CD4-positive, alpha-beta T cell treated with Interleukin-1 beta for 1 hour (primary cell): ENCODE data around the gene VWDE.
A peak's percentile ranks its signal among the peaks of the same experiment; 100 is the strongest.
"Not testable (repeated sequence)": the region's sequence is repeated elsewhere in the genome, so short reads cannot be mapped to it uniquely, and the experiment has no call there.

Experiments
- DNase-seq, 2 donors: peaks; one replicate each; pipeline ENCODE4 v3.0.0-alpha.2; 2020 to 2022

The VWDE gene

DNA sequence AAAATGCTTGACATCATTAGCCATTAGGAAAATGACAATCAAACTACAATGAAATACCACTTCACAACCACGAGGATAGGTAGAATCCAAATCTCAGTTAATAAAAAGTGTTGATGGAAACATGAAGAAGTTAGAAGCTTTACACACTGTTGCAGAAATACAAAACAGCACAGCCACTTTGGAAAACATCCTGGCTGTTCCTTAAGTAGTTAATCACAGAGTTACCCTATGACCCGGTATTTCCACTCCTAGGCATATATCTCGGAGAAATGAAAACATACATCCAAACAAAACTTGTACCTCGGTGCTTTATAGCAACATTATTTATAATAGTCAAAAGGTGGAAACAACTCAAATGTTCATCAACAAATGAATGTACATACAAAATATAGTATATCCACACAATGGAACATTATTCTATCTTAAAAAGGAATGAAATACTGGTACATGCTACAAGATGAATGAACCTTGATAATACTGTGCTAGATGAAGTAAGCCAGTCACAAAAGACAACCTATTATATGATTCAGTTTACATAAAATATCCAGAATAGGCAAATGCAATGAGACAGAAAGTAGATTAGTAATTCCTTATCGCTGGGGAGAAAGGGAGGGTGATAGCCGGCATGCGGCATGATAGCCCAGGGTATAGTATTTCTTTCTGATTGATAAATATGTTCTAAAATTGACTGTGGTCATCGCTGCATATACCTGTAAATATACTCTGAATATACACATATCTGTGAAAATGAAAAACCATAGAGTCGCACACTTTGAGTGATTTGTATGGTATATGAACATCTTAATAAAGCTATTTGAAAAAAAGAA is 1.9 kb downstream of the VWDE start:
- no peak for DNase-seq

DNA sequence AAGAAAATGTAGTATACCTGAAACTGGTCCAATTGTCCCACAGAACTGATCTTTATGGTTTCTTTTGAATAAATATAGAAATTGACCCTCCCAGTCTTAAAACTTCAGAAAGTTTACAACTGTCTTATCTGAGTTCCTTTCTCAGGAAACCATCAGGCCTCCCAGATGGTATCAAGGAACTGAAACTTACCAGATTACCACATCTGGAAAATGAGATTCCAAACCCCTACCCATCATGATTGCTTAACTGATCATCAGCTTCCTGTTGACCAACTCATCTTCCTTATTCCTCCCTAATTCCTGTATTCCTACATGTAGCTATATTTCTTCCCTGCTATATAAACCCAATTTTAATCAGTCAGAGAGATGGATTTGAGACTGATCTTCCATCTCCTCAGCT is 5.5 kb downstream of the VWDE start:
- DNase-seq, result no peak

DNA sequence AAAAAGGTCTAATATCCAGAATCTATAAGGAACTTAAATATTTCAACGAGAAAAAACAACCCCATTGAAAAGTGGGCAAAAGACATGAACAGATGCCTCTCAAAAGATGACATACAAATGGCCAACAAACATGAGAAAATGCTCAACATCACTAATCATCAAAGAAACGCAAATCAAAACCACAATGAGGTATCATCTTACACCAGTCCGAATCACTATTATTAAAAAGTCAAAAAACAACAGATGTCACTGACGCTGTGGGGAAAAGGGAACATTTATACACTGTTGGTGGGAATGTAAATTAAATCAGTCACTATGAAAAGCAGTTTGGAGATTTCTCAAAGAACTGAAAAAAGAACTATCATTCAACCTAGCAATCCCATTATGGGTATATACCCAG is 6.0 kb downstream of the VWDE start:
- no peak for DNase-seq

DNA sequence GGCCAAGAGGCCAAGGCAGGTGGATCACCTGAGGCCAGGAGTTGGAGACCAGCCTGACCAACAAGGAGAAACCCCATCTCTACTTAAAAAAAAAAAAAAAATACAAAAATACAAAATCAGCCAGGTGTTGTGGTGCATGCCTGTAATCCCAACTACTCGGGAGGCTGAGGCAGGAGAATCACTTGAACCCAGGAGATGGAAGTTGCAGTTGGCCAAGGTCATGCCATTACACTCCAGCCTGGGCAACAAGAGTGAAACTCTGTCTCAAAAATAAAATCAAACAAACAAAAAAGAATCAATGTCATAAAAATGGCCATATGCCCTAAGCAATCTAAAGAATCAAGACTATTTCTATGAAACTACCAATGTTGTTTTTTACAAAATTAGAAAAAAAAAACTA is 7.0 kb downstream of the VWDE start:
- DNase-seq, result not testable (repeated sequence)

DNA sequence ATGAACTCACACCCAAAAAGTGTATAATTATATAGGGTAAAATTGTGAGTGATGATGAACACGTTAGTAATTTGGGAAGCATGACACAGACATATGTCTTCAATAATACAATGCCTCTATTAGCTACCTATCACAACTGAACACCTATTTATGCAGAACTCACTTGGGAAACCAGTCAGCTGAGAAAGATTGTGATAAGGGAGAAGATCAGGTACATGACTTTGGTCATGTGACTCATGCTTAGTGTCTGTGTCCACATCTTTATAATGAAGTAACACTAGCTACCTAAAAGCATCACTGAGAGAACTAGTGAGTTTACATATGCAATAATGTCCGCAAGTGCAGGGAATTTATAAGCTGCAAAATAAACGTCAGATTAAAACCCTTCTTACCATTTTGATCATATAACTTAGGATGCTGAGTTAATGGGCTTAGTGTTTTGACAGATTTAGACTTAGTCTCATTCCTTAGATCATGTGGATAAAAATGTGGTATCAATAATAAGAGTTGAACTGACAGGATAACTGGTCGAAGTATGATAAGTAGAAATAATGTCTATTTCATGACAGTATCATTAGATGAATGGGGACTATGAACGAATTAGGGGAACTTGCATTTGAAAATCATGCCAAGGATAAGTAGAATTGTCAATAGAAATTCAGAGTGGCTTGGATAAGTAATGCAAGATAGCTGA is 11.6 kb downstream of the VWDE start:
- DNase-seq, result no peak

DNA sequence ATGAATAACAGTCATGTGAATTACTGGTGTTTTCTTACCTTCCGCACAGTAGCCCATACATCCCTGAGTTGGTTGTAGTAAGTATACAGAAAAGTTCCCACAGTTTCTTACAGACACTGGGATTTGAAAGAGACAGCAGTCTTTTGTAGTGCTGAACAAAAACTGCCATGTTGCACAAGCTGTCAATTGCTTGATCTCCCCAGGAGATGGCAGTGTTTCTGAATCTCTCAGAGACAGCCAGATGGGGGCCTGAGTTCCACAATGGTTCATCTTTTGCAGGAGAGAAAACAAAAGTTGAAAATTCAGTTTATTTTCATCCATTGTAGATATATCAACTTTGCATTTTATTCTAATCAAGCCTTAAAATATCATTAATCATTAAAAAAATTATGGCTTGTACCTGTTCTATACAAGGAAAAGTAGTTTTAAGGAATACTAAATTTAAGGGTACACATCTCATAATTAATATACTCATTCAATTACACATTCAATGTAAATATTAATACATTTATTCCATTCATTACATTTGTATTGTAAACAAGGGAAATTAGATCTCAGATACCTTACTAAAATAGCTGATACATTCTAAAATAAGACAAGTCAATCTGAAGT is 14.5 kb downstream of the VWDE start:
- peak; percentile 12 to 37 for DNase-seq

DNA sequence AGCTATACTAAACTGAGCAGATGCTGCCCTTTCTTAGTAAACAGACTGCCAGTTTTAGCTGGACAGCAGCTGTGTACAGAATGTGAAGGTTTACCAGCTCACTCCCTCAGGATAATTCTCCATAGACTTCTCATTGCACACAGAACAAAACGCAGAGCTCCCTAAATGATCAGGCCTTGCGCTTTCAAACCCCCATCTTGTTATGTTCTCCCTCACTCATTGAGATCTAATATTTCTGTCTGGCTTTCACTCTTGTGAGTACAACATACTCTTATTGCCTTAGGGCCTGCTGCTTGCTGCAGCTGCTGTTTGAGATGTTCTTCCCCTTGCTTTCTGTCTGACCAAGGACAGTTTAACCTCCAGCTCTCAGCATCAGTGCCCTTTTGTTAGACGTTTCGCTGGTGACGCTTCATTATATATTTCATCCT is 17.3 kb downstream of the VWDE start:
- no peak for DNase-seq

DNA sequence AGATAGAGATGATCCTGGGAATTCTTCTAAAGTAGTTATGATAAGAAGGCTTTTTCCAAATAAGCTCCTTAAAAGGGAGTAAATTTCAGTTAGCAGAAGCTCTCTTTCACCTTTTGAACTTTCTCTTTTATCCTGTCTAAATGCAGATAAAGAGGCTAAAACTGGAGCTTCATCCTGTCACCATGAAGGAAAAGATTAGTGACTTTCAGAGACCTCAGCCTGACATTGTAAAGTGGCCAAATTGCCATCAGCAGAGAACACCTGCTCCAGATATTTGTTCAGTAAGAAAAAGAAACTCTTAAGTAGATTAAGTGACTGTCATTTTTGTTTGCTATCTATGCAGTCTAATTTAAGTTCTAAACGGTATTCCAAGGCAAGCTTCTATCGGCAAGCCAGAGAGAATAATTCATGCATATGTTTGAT is 18.3 kb downstream of the VWDE start:
- no peak for DNase-seq

DNA sequence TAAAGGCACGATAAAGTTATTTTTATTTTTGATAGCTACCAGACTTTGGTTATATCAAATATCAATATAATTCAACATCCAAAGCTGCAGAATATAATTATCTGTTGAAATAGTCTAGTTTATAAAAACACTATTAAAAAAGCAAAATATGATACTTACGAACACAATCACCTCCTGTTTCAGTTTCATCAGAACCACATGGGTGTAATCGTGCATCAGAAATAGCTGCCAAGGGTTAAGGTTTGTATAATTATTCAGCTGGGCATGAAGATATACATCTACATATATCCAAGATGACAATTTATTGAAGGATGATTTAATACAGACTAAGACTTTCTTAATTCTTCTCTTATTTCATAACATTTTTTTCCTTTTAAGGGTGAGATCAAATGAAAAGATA is 20.3 kb downstream of the VWDE start:
- DNase-seq, result no peak

DNA sequence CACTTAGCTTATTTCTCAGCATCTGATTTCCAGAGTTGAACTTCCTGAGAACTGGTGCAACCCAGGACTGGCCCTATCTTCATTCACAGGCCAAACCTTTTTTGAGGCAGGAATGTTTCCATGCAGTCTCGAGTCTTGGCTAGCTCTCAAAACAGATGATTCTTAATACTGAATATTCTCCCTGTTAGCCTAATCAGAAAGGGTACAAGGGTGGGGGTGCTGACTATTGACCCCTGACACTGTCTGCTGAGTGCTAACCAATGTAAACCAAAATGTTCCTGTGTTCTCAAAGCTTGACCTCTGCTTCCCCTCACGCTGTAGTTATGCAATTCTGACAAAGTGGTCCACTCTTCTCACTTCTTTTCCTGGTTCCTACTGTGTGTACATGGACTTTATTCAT is 25.3 kb downstream of the VWDE start:
- no peak for DNase-seq

DNA sequence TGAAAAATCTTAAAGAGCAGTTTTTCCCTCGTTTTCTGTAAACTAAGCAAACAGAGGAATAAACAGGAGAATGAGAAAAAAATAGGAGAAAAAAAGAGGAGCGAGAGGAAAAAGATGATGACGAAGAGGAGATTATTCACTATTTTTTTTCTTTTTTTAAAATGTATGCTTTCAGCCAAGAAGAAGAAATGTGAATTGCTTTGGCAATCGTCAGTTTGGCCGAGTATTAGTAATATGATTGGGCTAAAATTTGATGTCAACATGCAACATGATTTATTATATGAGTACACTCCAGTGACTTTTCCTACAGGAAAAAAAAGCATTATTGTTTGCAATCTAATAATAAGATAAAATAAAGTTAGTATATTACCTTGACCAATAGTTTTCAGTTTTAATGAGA is 26.3 kb downstream of the VWDE start:
- DNase-seq, result no peak

DNA sequence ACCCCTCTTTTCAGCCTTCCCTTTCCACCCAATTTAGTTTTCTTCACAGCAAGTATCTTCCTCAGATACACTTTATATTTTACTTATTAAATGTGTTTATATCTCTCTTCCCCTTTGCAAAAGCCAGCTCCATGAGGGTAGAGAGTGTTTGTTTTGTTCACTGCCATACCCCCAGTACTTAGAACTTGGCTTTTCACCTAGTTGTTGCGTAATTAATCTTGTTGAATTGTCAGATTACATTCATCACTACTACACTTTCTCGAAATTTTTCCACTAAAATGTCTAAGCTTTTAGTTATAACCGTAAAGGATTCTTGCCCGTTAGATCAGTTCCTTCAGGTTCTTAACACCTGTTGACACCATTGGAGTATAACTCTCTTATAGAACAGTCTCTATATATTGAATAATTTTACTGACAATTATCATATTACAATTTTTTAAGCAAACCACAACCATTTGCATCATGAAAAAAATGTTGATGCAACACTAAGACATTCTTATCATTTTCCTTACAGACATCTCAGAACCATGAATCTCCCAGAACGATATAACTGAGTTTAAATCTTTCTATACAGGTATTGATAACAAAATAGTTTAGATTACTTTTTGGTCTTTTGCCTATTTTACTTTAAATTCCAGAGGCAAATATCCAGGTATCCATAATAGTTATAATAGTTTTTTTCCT is 29.9 kb downstream of the VWDE start:
- no peak for DNase-seq

DNA sequence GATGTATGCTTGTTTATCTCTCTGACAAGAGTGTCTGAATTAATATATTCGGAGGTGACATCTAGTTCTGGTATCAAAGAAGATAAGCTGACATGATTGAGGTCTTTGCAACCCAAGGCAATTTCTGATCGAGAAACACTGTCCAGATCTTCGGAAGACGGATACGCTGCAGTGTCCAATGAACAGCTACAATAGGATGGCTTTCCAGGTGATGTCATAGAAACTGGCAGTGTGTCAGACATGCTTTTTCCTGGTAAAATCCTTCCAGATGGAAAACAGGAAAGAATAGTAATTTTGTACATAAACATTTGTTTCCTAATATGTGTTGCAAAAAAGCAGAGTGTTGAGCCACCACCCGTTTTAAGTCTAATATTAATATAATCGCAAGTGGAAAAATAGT is 33.4 kb downstream of the VWDE start:
- no peak for DNase-seq

DNA sequence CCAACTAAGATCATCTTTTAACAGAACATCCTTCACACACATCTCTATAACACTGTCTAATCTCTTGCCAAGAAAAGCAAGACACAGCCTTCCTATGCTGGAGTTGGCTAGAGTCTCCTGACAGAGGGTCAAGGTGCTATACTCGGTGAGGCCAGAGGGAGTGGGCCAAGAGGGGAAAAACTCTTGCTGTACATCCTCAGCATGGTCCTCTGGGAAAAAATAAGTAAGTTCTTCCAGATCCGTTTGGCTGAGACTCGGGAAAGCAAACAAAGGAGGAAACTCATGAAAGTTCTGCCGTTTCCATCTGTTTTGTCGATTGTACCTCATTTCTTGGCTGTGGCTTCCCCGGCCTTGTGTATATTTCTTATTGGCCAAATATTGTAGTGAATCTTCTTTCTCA is 33.9 kb downstream of the VWDE start:
- no peak for DNase-seq

DNA sequence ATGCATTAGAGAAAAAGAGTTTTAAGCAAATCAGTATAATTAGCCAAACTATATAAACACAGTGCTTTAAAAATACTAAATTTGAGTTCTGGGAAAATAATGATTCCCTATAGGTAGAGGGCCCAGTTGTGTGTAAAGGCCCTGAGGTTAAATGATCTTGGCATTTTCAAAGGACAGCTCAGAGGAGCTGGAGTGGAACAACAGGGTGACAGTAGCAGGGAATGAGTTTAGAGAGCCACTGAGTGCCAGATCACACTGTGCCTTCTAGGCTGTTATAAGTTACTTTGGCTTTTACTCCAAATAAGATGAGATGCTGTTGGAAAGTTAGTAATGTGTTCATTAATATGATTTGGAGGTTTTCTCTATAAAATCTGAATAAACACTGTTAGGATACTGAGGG is 34.6 kb downstream of the VWDE start:
- DNase-seq, result no peak

DNA sequence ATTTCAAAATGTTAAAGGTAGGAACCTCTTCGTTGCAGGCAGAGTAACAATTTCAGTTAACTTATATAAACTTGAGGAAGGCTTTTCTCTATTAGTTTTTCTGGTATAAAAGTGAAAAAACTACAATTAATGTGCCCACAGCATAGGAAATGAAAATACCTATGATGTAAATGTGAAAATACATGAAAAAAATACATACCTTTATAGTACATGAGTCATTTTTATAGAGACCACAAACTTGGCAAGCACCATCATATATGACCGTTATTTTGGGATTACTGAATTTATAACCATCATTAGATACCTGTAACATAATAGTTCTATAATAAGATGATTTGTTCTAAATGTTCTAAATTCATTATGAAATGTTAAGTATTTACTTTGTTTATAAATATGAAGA is 42.7 kb downstream of the VWDE start:
- no peak for DNase-seq

DNA sequence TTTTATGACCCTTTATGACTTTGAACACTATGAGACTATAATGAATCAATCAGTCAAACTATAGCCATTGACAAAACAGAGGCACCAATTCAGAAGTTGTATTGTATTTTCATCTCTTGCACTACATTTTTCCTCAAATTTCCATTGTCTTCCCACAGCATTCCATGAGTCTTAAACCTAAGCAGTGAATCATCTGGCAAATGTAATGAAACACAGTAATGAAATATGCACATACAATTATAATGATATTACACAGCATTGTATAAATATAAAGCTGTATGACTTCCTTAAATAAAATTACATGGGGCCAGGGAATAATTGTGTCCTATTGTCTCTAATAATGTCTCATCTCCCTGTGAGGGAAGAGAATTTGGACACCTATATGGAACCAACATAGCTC is 45.0 kb downstream of the VWDE start:
- no peak for DNase-seq

DNA sequence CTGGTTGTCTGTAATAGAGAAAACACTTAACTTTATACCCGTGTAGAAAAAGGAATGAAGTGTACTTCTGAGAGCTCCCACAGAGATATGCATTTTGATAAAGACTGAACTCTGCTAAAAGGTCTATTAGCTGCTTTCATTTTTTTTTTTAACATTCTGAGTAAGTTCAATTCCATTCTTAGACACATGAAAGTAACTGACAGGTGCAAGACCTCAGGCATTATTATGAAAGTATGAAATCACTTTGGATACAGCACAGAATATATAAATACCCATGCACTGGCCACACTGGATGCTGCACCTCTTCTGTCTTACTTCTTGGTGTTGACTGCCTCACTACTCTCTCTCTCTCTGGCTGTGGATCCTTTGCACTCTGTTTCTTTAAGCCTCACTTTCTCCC is 46.2 kb downstream of the VWDE start:
- no peak for DNase-seq

DNA sequence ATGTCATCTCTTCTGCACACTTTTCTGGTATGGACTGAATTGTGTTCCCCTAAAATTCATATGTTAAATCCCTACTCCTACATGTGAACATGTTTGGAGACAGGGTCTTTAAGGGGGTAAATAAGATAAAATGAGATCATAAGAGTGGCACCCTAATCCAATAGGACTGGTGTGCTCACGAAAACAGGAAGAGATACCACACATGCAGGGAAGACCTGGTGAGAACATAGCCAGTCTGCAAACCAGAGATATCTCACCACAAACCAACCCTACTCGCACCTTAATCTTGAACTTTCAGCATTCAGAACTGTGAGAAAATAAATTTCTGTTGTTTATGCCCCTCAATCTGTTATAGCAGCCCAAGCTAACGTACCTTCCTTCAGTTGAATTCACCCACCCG is 51.8 kb downstream of the VWDE start:
- no peak for DNase-seq

DNA sequence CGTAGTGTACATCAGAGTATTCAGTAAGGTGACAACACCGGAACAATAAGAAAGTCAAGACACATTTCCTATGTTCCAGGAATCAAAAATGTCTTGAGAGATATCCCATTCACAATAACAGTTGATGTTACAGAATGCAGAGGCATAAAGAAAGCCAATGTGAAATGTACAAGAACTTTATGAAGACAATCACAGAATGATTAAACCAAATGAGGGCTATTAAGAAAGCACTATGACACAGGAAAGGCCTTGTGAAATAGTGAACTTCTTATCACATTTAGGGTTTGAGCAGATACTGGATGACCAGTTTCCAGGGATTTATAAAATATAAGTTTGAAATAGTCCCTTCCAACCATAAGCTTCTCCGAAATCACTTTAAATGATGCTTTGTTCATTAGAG is 52.7 kb downstream of the VWDE start:
- no peak for DNase-seq

DNA sequence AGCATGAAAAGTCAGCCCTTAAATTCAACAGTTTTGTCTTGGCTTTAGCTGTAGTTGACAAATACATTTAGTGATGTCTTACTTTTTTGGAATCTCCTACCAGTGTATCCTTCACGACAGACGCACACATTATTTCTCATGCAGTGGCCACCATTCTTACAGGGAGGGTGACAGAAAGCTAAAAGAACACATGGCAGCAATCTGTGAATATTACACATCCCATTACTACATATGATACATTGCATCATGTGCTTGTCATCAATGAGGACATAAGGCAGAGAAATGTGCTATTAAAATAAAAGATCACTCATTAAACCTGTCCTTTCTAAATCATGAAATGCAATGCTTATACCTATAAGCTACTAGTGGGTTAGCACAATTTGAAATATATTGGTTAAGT is 66.6 kb downstream of the VWDE start:
- no peak for DNase-seq

DNA sequence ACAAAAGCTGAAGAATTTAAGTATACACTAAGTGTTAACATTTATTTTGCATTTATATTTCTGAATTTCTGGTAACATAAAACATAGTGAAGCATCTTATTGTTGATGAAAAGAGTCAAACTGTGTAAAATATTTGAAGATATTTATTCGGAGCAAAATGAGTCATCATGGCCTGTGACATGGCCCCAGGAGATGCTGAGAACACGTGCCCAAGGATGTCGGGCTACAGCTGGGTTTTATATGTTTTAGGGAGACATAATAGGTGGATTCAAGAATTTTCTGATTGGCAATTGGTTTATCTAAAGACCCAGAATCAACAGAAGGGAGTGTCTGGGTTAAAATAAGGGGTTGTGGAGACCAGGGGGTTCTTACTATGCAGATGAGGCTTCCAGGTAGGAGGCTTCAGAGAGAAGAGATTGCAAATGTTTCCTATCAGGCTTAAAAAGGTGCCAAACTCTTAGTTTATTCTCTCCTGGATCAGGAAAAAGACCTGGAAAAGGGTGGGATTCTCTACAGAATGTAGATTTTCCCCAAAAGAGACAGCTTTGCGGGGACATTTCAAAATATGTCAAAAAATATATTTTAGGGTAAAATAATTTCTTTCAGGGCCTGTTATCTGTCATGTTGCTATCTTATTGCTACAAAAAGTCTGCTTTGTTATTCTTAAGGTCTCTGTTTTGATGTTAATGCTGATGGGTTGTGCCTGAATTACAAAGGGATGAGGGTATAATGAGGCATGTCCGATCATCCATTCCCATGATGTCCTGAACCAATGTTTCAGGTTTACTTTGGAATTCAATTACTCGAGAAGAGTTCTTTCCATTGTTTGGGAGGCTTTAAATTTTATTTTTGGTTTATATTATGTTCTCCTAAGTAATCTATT is 74.5 kb downstream of the VWDE start:
- no peak for DNase-seq

DNA sequence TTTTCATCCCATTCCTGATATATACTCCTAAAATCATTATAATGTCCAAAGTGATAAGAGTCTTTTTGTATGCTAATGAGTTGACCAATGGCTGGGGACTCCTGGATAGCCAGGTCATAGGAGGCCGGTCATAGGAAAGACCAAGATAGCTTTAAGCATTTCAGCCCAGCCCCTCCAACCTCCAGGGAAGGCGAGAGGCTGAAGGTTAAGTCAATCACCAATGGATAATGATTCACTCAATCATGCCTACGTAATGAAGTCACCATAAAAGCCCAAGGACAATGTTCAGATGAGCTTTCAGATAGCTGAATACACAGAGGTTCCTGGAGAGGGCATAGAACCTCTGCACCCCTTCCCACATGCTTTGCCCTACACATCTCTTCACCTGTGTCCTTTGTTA is 75.7 kb downstream of the VWDE start:
- no peak for DNase-seq
